ENCODE data around the gene PRKAB2.

- TF ChIP-seq RBBP5 (IDR thresholded peaks at IDR 0.05; ENCODE audit: borderline replicate concordance, insufficient read depth, low read length, poor library complexity, severe bottlenecking) (no peak), CTCF (IDR thresholded peaks at IDR 0.05 in 2 of 3, conservative IDR thresholded peaks at IDR 0.05 in 1 of 3; ENCODE audit: insufficient read depth in 2 of 3, low read depth in 1 of 3, low read length in 3 of 3) (no peak), BRCA1 (IDR thresholded peaks at IDR 0.05) (no peak), BRCA1 (CRISPR knock-in tag; IDR thresholded peaks at IDR 0.05) (no peak), E2F8 (IDR thresholded peaks at IDR 0.05; ENCODE audit: low read depth, partially characterized antibody) (no peak), SIN3A (IDR thresholded peaks at IDR 0.05; ENCODE audit: borderline replicate concordance in 2 of 2, control insufficient read depth in 1 of 2, low read depth in 2 of 2, low read length in 2 of 2) (no peak), GABPB1 (CRISPR knock-in tag; IDR thresholded peaks at IDR 0.05) (no peak), SRF (CRISPR knock-in tag; IDR thresholded peaks at IDR 0.05) (no peak), CTBP1 (IDR thresholded peaks at IDR 0.05; ENCODE audit: borderline replicate concordance) (no peak), PHF8 (IDR thresholded peaks at IDR 0.05; ENCODE audit: borderline replicate concordance, low read length) (no peak), FUS (optimal IDR thresholded peaks at IDR 0.05; ENCODE audit: low read depth, low read length) (no peak)
These were observed 13.2 kb upstream of the PRKAB2 start for GRCh38 chr1:147185432-147185831.
